Measurements from ENCODE around the gene RNF26. TPM values are rescaled to one million over a fixed set of nuclear protein-coding genes. Genes with fewer than 3 reads are reported as not detected.
A peak's percentile ranks its signal among the peaks of the same experiment; 100 is the strongest.

RNF26 gene
- total and polyA plus RNA-seq, 10 of the 15 experiments (the other 5 are each of a cell fraction or from before 2014, with no cell fraction given), result 2.8 to 54.5 (median 17.7) TPM

GRCh38 chr11:119363851-119364590, 29.7 kb downstream of the RNF26 start:
- Histone ChIP-seq H3K27ac (ENCODE audit: control insufficient read depth, insufficient read depth) (no peak overlapping the region), H3K79me2 (ENCODE audit: control insufficient read depth, insufficient read depth, low read length) (no peaks in the 10 kb centered on the region), H3K9me3 (replicated peaks; ENCODE audit: control insufficient read depth, insufficient read depth, low read length) (no peaks in the 10 kb centered on the region), H3K9ac (ENCODE audit: control insufficient read depth, insufficient read depth, low read length) (no peak overlapping the region), H3K27me3 (replicated peaks in 1 of 2; ENCODE audit: control insufficient read depth in 2 of 2, insufficient read depth in 2 of 2, low read length in 1 of 2) (peaks cover 4 to 9% of the 10 kb centered on the region in 2 experiments; a peak in 3 of 4 replicates), H3K4me1 (ENCODE audit: control insufficient read depth, insufficient read depth, low read length) (peaks cover 7% of the 10 kb centered on the region), H3K4me3 (no peak overlapping the region), H3K36me3 (ENCODE audit: control insufficient read depth in 2 of 2, insufficient read depth in 2 of 2, low read length in 1 of 2) (no peaks in the 10 kb centered on the region), H2AFZ (ENCODE audit: control insufficient read depth, low read depth, low read length) (no peak overlapping the region), H4K20me1 (ENCODE audit: control insufficient read depth, insufficient read depth) (no peaks in the 10 kb centered on the region), H3K4me2 (ENCODE audit: control insufficient read depth, insufficient read depth) (no peak overlapping the region)
- ChIA-PET RAD21 (ENCODE audit: unreplicated experiment) (no interaction called here), SMC1A (ENCODE audit: uncharacterized antibody, unreplicated experiment) (no interaction called here), CTCF (interaction anchor here (0.6 to 1.9 kb wide), 7 partner anchors 8 to 744 kb away, joined by 3 to 8 read pairs (median 3); partner anchors contain the start of genes C1QTNF5 and USP2), POLR2A (interaction anchor here (1.0 kb wide), 1 partner anchor 8 kb away, joined by 3 read pairs; no protein-coding TSS in a partner anchor)
- FAIRE-seq (no peak), DNase-seq (ENCODE audit: low read depth, low spot score) (no peak), ATAC-seq (peak; percentile 53)
- intact Hi-C loops (cut with micrococcal nuclease; ENCODE audit: unreplicated experiment) (no loop called here), in situ Hi-C loops (cut with MboI) (no loop called here)
- 23% methylated on average over 6 of the region's 88 CpGs for WGBS (ENCODE audit: insufficient coverage, insufficient replicate concordance, low lambda C conversion rate, missing lambda C conversion rate)
- no TSS peak for BruUV-seq (replicated peaks)
- TF ChIP-seq CEBPB (IDR thresholded peaks at IDR 0.05; ENCODE audit: borderline replicate concordance in 1 of 2, low read depth in 2 of 2, low read length in 2 of 2) (no peak), CTCF (IDR thresholded peaks at IDR 0.05 in 2 of 3, conservative IDR thresholded peaks at IDR 0.05 in 1 of 3; ENCODE audit: control insufficient read depth in 2 of 3, extremely low read depth in 1 of 3, insufficient read depth in 1 of 3, low read depth in 3 of 3, low read length in 3 of 3) (no peak), NFYA (IDR thresholded peaks at IDR 0.05; ENCODE audit: borderline replicate concordance, low read depth, low read length) (no peak), POLR2AphosphoS2 (IDR thresholded peaks at IDR 0.05; ENCODE audit: low read depth, low read length) (no peak), ZNF592 (IDR thresholded peaks at IDR 0.05) (no peak), BHLHE40 (IDR thresholded peaks at IDR 0.05; ENCODE audit: borderline replicate concordance in 1 of 2, low read depth in 2 of 2, low read length in 1 of 2) (no peak), BRCA1 (IDR thresholded peaks at IDR 0.05; ENCODE audit: low read depth, low read length) (no peak), CHD4 (IDR thresholded peaks at IDR 0.05) (no peak), SREBF1 (IDR thresholded peaks at IDR 0.05; ENCODE audit: low read length) (no peak), RAD51 (IDR thresholded peaks at IDR 0.05) (no peak), TBL1XR1 (IDR thresholded peaks at IDR 0.05; ENCODE audit: low read depth, low read length) (no peak), ZBTB11 (CRISPR knock-in tag; IDR thresholded peaks at IDR 0.05) (no peak), JUNB (IDR thresholded peaks at IDR 0.05) (no peak)
